SK-N-SH treated with all-trans-retinoic acid at 6 μM for 48 hours (cell line): ENCODE measurements around the gene CYSRT1.
"Not testable (repeated sequence)": the region's sequence is repeated elsewhere in the genome, so short reads cannot be mapped to it uniquely, and the experiment has no call there.

Experiments used
- ATAC-seq: fragments of 200-7000 bp; cut with Tn5 transposase; 3 replicates; pipeline ENCODE4 v1.9.1; 2020; ENCODE audit warnings: mild to moderate bottlenecking, moderate library complexity
- ARNTL ChIP-seq: fragments of 450-650 bp; formaldehyde crosslinking; IDR thresholded peaks from 2 replicates; pipeline ENCODE4 v1.5.0; 2020; ENCODE audit warnings: low read depth, mild to moderate bottlenecking, moderate library complexity, borderline replicate concordance
- BACH2 ChIP-seq: fragments of 250-450 bp; sonication (Bioruptor Pico); IDR thresholded peaks from 2 replicates; pipeline ENCODE4 v1.9.0; 2021; ENCODE audit warnings: mild to moderate bottlenecking, borderline replicate concordance
- ESRRG ChIP-seq: fragments of 250-450 bp; sonication (Bioruptor Pico); IDR thresholded peaks from 2 replicates; pipeline ENCODE4 v1.6.1; 2021; ENCODE audit warnings: mild to moderate bottlenecking
- GLIS3 ChIP-seq: fragments of 250-450 bp; sonication (Bioruptor Pico); IDR thresholded peaks from 2 replicates; pipeline ENCODE4 v1.5.0; 2020; ENCODE audit warnings: mild to moderate bottlenecking, moderate library complexity
- OSR1 ChIP-seq: fragments of 250-450 bp; sonication (Bioruptor Pico); IDR thresholded peaks from 2 replicates; pipeline ENCODE4 v1.8.0; 2022; ENCODE audit warnings: moderate library complexity, mild to moderate bottlenecking, inconsistent platforms
- SNAI2 ChIP-seq: fragments of 250-450 bp; sonication (Bioruptor Pico); IDR thresholded peaks from 2 replicates; pipeline ENCODE4 v1.5.0; 2020; ENCODE audit warnings: mild to moderate bottlenecking, moderate library complexity
- TCF4 ChIP-seq: fragments of 250-450 bp; sonication (Bioruptor Pico); IDR thresholded peaks from 2 replicates; pipeline ENCODE4 v1.8.0; 2021; ENCODE audit warnings: mild to moderate bottlenecking, moderate library complexity, borderline replicate concordance
- TOX ChIP-seq: fragments of 250-450 bp; sonication (Bioruptor Pico); IDR thresholded peaks from 2 replicates; pipeline ENCODE4 v1.8.0; 2021; ENCODE audit warnings: mild to moderate bottlenecking, moderate library complexity, borderline replicate concordance
- ZC3H10 ChIP-seq: fragments of 250-450 bp; sonication (Bioruptor Pico); IDR thresholded peaks from 2 replicates; pipeline ENCODE4 v1.5.1; 2021; ENCODE audit warnings: mild to moderate bottlenecking, moderate library complexity
- ZFP3 ChIP-seq: fragments of 250-450 bp; sonication (Bioruptor Pico); IDR thresholded peaks from 2 replicates; pipeline ENCODE4 v1.5.0; 2020; ENCODE audit warnings: mild to moderate bottlenecking, moderate library complexity
- ZNF565 ChIP-seq: fragments of 450-650 bp; formaldehyde crosslinking; conservative IDR thresholded peaks from 2 replicates; pipeline ENCODE4 v1.5.0; 2020; ENCODE audit warnings: low read depth, mild to moderate bottlenecking, moderate library complexity
- ZNF8 ChIP-seq: fragments of 450-650 bp; formaldehyde crosslinking; IDR thresholded peaks from 2 replicates; pipeline ENCODE4 v1.5.0; 2020; ENCODE audit warnings: mild to moderate bottlenecking, moderate library complexity
- TF ChIP-seq, protein P1 (sequence below): fragments of 250-450 bp; sonication (Bioruptor Pico); IDR thresholded peaks from 2 replicates; pipeline ENCODE4 v1.5.1; 2020; ENCODE audit warnings: low read depth, mild to moderate bottlenecking, moderate library complexity
- TF ChIP-seq, protein P2 (sequence below): fragments of 250-450 bp; sonication (Bioruptor Pico); IDR thresholded peaks from 2 replicates; pipeline ENCODE4 v1.8.0; 2020; ENCODE audit warnings: mild to moderate bottlenecking, moderate library complexity, borderline replicate concordance
- TF ChIP-seq, protein P3 (sequence below): fragments of 250-450 bp; sonication (Bioruptor Pico); IDR thresholded peaks from 2 replicates; pipeline ENCODE4 v1.5.1; 2021; ENCODE audit warnings: mild to moderate bottlenecking, moderate library complexity
- TF ChIP-seq, protein P4 (sequence below): fragments of 250-450 bp; sonication (Bioruptor Pico); IDR thresholded peaks from 2 replicates; pipeline ENCODE4 v1.8.0; 2021; ENCODE audit warnings: low read depth, mild to moderate bottlenecking, moderate library complexity, borderline replicate concordance
- TF ChIP-seq, protein P5 (sequence below): fragments of 250-450 bp; sonication (Bioruptor Pico); IDR thresholded peaks from 2 replicates; pipeline ENCODE4 v1.5.0; 2020; ENCODE audit warnings: mild to moderate bottlenecking, moderate library complexity

The CYSRT1 gene

DNA sequence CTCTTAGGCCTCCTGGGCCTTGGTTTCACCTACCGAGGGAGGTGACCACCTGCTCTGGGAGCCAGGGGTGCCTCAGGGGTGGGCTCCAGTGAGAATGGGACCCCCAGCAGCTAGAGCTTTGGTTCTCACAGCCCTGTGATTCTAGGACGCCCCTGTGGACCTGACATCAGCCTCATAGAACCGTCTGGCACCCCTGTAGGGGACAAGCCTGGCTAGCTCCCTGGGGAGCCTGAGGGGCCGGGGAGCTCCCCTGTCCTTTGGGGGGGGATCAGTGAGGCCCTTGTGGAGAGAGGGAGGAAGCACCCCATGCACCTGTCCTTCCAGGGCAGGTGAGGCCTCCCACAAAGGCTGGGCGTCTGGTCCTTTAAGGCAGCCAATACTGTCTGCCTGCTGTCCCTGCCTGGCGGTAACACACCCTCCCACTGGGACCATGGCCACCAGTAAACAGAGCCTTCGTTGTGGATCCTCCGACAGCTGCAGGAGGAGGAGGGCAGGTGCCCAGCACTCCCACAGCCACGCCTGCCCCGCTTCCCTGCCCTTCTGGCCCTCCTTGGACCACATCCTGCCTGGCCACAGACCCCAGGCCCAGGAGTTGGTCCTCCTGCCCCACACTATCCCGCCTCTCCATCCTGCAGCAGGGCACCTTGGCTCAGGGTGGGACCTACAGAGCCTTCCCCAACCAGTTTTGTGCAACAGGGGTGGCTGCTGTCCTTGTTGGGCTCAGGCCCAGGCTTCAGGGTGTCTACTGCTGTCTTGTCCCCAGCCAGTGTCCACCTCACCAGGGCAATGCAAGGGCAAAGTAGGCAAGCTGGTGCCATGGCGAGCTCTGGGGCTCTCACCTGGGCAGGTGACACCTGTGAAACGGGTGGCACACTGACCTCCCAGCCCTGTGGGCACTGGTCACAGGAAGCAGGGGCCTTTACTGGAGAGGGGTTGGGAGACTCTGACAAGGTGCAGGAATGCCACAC lies 13.1 kb downstream of the CYSRT1 start:
- ATAC-seq = no peak
- TF ChIP-seq, protein P1, sequence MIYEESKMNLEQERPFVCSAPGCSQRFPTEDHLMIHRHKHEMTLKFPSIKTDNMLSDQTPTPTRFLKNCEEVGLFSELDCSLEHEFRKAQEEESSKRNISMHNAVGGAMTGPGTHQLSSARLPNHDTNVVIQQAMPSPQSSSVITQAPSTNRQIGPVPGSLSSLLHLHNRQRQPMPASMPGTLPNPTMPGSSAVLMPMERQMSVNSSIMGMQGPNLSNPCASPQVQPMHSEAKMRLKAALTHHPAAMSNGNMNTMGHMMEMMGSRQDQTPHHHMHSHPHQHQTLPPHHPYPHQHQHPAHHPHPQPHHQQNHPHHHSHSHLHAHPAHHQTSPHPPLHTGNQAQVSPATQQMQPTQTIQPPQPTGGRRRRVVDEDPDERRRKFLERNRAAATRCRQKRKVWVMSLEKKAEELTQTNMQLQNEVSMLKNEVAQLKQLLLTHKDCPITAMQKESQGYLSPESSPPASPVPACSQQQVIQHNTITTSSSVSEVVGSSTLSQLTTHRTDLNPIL (CRISPR knock-in tag) = no peak
- TF ChIP-seq SNAI2 (CRISPR knock-in tag) (no peak), GLIS3 (CRISPR knock-in tag) (no peak), ZNF565 (CRISPR knock-in tag) (no peak), ARNTL (CRISPR knock-in tag) (no peak), ESRRG (CRISPR knock-in tag) (no peak), TOX (no peak), TCF4 (CRISPR knock-in tag) (no peak), ZFP3 (CRISPR knock-in tag) (no peak), ZC3H10 (CRISPR knock-in tag) (no peak), OSR1 (CRISPR knock-in tag) (no peak), BACH2 (no peak), ZNF8 (CRISPR knock-in tag) (no peak)
- TF ChIP-seq, protein P2, sequence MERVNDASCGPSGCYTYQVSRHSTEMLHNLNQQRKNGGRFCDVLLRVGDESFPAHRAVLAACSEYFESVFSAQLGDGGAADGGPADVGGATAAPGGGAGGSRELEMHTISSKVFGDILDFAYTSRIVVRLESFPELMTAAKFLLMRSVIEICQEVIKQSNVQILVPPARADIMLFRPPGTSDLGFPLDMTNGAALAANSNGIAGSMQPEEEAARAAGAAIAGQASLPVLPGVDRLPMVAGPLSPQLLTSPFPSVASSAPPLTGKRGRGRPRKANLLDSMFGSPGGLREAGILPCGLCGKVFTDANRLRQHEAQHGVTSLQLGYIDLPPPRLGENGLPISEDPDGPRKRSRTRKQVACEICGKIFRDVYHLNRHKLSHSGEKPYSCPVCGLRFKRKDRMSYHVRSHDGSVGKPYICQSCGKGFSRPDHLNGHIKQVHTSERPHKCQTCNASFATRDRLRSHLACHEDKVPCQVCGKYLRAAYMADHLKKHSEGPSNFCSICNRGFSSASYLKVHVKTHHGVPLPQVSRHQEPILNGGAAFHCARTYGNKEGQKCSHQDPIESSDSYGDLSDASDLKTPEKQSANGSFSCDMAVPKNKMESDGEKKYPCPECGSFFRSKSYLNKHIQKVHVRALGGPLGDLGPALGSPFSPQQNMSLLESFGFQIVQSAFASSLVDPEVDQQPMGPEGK (CRISPR knock-in tag) = no peak
- TF ChIP-seq, protein P3, sequence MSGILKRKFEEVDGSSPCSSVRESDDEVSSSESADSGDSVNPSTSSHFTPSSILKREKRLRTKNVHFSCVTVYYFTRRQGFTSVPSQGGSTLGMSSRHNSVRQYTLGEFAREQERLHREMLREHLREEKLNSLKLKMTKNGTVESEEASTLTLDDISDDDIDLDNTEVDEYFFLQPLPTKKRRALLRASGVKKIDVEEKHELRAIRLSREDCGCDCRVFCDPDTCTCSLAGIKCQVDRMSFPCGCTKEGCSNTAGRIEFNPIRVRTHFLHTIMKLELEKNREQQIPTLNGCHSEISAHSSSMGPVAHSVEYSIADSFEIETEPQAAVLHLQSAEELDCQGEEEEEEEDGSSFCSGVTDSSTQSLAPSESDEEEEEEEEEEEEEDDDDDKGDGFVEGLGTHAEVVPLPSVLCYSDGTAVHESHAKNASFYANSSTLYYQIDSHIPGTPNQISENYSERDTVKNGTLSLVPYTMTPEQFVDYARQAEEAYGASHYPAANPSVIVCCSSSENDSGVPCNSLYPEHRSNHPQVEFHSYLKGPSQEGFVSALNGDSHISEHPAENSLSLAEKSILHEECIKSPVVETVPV (CRISPR knock-in tag) = no peak
- TF ChIP-seq, protein P4, sequence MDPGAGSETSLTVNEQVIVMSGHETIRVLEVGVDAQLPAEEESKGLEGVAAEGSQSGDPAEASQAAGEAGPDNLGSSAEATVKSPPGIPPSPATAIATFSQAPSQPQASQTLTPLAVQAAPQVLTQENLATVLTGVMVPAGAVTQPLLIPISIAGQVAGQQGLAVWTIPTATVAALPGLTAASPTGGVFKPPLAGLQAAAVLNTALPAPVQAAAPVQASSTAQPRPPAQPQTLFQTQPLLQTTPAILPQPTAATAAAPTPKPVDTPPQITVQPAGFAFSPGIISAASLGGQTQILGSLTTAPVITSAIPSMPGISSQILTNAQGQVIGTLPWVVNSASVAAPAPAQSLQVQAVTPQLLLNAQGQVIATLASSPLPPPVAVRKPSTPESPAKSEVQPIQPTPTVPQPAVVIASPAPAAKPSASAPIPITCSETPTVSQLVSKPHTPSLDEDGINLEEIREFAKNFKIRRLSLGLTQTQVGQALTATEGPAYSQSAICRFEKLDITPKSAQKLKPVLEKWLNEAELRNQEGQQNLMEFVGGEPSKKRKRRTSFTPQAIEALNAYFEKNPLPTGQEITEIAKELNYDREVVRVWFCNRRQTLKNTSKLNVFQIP (CRISPR knock-in tag) = no peak

DNA sequence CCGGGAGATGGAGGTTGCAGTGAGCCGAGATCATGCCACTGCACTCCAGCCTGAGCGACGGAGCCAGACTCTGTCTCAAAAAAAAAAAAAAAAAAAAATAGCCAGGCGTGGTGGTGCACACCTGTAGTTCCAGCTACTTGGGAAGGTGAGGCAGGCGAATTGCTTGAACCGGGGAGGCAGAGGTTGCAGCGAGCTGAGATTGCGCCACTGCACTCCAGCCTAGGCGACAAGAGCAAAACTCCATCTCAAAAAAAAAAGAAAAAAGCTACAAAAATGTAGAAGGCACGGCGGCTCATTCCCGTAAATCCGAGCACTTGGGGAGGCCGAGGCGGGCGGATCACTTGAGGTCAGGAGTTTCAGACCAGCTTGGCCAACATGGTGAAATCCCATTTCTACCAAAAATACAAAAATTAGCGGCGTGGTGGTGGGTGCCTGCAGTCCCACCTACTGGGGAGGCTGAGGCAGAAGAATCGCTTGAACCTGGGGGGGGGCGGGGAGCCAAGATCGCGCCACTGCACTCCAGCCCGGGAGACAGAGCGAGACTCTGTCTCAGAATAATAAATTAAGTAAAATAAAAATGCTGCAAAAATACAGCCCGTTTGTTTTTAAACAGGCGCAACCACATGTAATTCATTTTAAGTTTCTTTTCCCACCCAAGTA lies 14.7 kb downstream of the CYSRT1 start:
- not testable (repeated sequence) for ATAC-seq

DNA sequence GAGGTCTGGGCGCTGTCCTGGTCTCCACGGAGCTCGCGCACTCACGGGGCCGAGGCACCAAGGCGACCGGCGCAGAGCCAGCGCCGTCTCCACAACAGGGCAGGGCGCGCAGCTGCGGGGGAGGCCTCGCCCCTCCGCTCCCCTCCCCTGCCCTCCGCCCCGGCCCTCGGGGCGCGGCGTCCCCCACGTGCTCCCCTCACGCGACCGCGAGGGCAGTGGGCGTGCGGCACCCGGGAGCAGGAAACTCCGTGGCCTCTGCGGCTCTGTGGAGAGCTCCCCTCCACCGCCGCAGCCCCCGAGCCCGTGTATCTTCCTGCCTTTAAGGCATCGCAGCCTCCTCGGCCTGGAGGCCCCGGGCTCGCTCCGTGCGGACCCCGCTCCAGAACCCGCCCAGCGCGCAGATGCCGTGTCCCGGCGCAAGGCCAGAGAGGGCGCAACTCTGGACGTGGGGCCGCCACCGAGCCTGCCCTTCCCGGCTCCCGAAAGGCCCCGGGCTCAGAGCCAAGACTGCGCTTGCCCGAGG lies 15.4 kb downstream of the CYSRT1 start:
- peak; percentile 45 for ATAC-seq
- TF ChIP-seq TCF4 (CRISPR knock-in tag) (no peak), ZNF8 (CRISPR knock-in tag) (0 out of 2 replicates have a peak, but pooled peaks have one; percentile 12)
- TF ChIP-seq, protein P1 (CRISPR knock-in tag) = no peak

DNA sequence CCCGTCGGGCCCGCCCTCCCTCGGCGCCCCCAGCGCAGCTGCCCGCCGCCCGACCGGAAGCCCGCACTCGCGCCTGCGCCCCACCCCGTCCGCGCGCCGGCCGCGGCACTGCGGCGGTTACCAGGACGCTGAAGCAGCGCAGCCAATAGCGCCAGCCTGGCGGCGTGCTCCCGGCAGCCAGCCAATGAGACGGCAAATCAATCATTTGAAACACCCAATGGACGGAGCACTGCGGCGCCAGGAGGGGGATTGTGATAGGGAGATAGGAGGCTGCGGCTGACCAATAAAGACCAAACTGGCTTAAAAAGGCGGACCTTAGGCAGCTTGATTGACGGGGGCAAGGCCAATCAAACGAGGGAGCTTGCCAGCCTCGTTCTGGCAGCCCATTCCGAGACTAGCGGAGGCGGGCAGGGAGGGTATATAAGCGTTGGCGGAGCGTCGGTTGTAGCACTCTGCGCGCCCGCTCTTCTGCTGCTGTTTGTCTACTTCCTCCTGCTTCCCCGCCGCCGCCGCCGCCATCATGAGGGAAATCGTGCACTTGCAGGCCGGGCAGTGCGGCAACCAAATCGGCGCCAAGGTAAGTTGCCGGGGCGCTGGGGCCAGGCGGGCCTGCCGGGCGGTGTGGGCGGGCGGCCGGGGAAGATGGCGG lies 16.0 kb downstream of the CYSRT1 start, which contains the start of gene TUBB4B:
TSS of gene TUBB4B (plus strand) at position 447 of the 649 bp plus-strand sequence. CDS start at position 521, 74 bp downstream.
- peak; percentile 72 for ATAC-seq
- TF ChIP-seq, protein P5, sequence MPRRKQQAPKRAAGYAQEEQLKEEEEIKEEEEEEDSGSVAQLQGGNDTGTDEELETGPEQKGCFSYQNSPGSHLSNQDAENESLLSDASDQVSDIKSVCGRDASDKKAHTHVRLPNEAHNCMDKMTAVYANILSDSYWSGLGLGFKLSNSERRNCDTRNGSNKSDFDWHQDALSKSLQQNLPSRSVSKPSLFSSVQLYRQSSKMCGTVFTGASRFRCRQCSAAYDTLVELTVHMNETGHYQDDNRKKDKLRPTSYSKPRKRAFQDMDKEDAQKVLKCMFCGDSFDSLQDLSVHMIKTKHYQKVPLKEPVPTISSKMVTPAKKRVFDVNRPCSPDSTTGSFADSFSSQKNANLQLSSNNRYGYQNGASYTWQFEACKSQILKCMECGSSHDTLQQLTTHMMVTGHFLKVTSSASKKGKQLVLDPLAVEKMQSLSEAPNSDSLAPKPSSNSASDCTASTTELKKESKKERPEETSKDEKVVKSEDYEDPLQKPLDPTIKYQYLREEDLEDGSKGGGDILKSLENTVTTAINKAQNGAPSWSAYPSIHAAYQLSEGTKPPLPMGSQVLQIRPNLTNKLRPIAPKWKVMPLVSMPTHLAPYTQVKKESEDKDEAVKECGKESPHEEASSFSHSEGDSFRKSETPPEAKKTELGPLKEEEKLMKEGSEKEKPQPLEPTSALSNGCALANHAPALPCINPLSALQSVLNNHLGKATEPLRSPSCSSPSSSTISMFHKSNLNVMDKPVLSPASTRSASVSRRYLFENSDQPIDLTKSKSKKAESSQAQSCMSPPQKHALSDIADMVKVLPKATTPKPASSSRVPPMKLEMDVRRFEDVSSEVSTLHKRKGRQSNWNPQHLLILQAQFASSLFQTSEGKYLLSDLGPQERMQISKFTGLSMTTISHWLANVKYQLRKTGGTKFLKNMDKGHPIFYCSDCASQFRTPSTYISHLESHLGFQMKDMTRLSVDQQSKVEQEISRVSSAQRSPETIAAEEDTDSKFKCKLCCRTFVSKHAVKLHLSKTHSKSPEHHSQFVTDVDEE (CRISPR knock-in tag) = 0 out of 2 replicates have a peak, but pooled peaks have one; percentile 28
- 0 out of 2 replicates have a peak, but pooled peaks have one; percentile 86 for TF ChIP-seq GLIS3 (CRISPR knock-in tag)
- TF ChIP-seq ZC3H10 (CRISPR knock-in tag) = peak; percentile 84
- TF ChIP-seq ZFP3 (CRISPR knock-in tag) = no peak
